WTC11 (cell line): Measurements from ENCODE around the gene PFKM.

Source experiments
- AFF4 ChIP-seq: sonication (generic); formaldehyde crosslinking; IDR thresholded peaks from 2 replicates; pipeline ENCODE4 v1.8.1; 2023; ENCODE audit warnings: mild to moderate bottlenecking, missing genetic modification reagents, borderline replicate concordance
- CREB1 ChIP-seq: sonication (generic); formaldehyde crosslinking; IDR thresholded peaks from 2 replicates; pipeline ENCODE4 v1.8.0; 2023; ENCODE audit warnings: mild to moderate bottlenecking, missing genetic modification reagents
- CTCF ChIP-seq: fragments of 200-600 bp; IDR thresholded peaks from 2 replicates; pipeline ENCODE4 v1.8.0; 2022; ENCODE audit warnings: antibody characterized with exemption
- ESRRA ChIP-seq: sonication (generic); formaldehyde crosslinking; IDR thresholded peaks from 2 replicates; pipeline ENCODE4 v1.8.1; 2022; ENCODE audit warnings: mild to moderate bottlenecking, missing genetic modification reagents, borderline replicate concordance
- FOXP4 ChIP-seq: sonication (generic); formaldehyde crosslinking; IDR thresholded peaks from 2 replicates; pipeline ENCODE4 v1.8.0; 2022; ENCODE audit warnings: mild to moderate bottlenecking, missing genetic modification reagents
- USF2 ChIP-seq: sonication (generic); formaldehyde crosslinking; IDR thresholded peaks from 2 replicates; pipeline ENCODE4 v1.8.1; 2023; ENCODE audit warnings: mild to moderate bottlenecking, missing genetic modification reagents, moderate library complexity
- ZNF219 ChIP-seq: sonication (generic); formaldehyde crosslinking; IDR thresholded peaks from 2 replicates; pipeline ENCODE4 v1.8.0; 2023; ENCODE audit warnings: missing genetic modification reagents, mild to moderate bottlenecking, borderline replicate concordance

GRCh38 chr12:48182631-48183030, 63.5 kb downstream of the PFKM start:
- TF ChIP-seq CREB1 (no peak), CTCF (no peak), FOXP4 (CRISPR knock-in tag) (no peak), ESRRA (no peak), ZNF219 (CRISPR knock-in tag) (no peak), AFF4 (no peak), USF2 (CRISPR knock-in tag) (no peak)
